MM.1S (cell line): ENCODE data around the gene NR1I2.

ENCODE experiments used
- DNase-seq: peaks from one replicate; pipeline ENCODE4 v3.0.0-alpha.2; 2015
- H2AFZ ChIP-seq: fragments of 300-600 bp; sonication (generic); 2 replicates; pipeline ENCODE4 v1.6.0; 2016; ENCODE audit warnings: antibody characterized with exemption, low read length
- H3F3A ChIP-seq: fragments of 300-600 bp; sonication (generic); 2 replicates; pipeline ENCODE4 v1.6.1; 2016; ENCODE audit warnings: mild to moderate bottlenecking, antibody characterized with exemption, low read length, moderate library complexity, mixed read lengths; ENCODE audit not compliant: insufficient read depth
- H3K27ac ChIP-seq: fragments of 300-600 bp; sonication (generic); 2 replicates; pipeline ENCODE4 v1.5.1; 2016; ENCODE audit warnings: mild to moderate bottlenecking, low read length
- H3K27me3 ChIP-seq: fragments of 300-600 bp; sonication (generic); replicated peaks from 2 replicates; pipeline ENCODE4 v1.6.0; 2016; ENCODE audit warnings: low read length; ENCODE audit not compliant: insufficient read depth
- H3K36me3 ChIP-seq: fragments of 300-600 bp; sonication (generic); replicated peaks from 2 replicates; pipeline ENCODE4 v1.6.1; 2016; ENCODE audit warnings: mild to moderate bottlenecking, low read length, mixed read lengths; ENCODE audit not compliant: insufficient read depth
- H3K4me1 ChIP-seq: fragments of 300-600 bp; sonication (generic); 2 replicates; pipeline ENCODE4 v1.6.1; 2016; ENCODE audit warnings: low read length, mixed read lengths
- H3K4me2 ChIP-seq: fragments of 300-600 bp; sonication (generic); 2 replicates; pipeline ENCODE4 v1.6.0; 2016; ENCODE audit warnings: low read depth, low read length
- H3K4me3 ChIP-seq: fragments of 300-600 bp; sonication (generic); 2 replicates; pipeline ENCODE4 v1.5.1; 2016; ENCODE audit warnings: low read length, mixed read lengths
- H3K79me2 ChIP-seq: fragments of 300-600 bp; sonication (generic); 2 replicates; pipeline ENCODE4 v1.6.1; 2016; ENCODE audit warnings: mixed run types, low read length, mixed read lengths
- H3K9ac ChIP-seq: fragments of 300-600 bp; sonication (generic); 2 replicates; pipeline ENCODE4 v1.6.1; 2016; ENCODE audit warnings: low read length, mixed read lengths
- H3K9me2 ChIP-seq: fragments of 300-600 bp; sonication (generic); replicated peaks from 2 replicates; pipeline ENCODE4 v1.6.1; 2016; ENCODE audit warnings: mild to moderate bottlenecking, low read length, mixed read lengths; ENCODE audit not compliant: insufficient read depth
- H3K9me3 ChIP-seq: fragments of 300-600 bp; sonication (generic); replicated peaks from 2 replicates; pipeline ENCODE4 v1.6.1; 2016; ENCODE audit warnings: mild to moderate bottlenecking, low read length, mixed read lengths; ENCODE audit not compliant: insufficient read depth
- H4K20me1 ChIP-seq: fragments of 300-600 bp; sonication (generic); 2 replicates; pipeline ENCODE4 v1.6.1; 2016; ENCODE audit warnings: mild to moderate bottlenecking, low read length, moderate library complexity, mixed read lengths; ENCODE audit not compliant: insufficient read depth
- CTCF ChIP-seq: fragments of 300-600 bp; sonication (generic); IDR thresholded peaks from 2 replicates; pipeline ENCODE4 v1.5.1; 2016; ENCODE audit warnings: antibody characterized with exemption, low read length, mixed read lengths
- EZH2 ChIP-seq: fragments of 300-600 bp; sonication (generic); optimal IDR thresholded peaks from 2 replicates; pipeline ENCODE3; 2017; ENCODE audit warnings: low read depth, mild to moderate bottlenecking, antibody characterized with exemption, low read length, mixed read lengths
- EZH2phosphoT487 ChIP-seq: fragments of 300-600 bp; sonication (generic); IDR thresholded peaks from 2 replicates; pipeline ENCODE4 v1.6.1; 2018; ENCODE audit warnings: antibody characterized with exemption, low read length

Gene NR1I2

GRCh38 chr3:119834754-119835370, 53.0 kb downstream of the NR1I2 start:
- no peaks in the 10 kb centered on the region for H4K20me1 ChIP-seq
- no peaks in the 10 kb centered on the region for H3K9me3 ChIP-seq
- no peak overlapping the region for H3K4me2 ChIP-seq
- no peaks in the 10 kb centered on the region for H3K79me2 ChIP-seq
- no peak for TF ChIP-seq EZH2
- TF ChIP-seq CTCF, result no peak
- TF ChIP-seq EZH2phosphoT487, result no peak
- H3F3A ChIP-seq, result no peaks in the 10 kb centered on the region
- no peak overlapping the region for H3K27ac ChIP-seq
- H3K9ac ChIP-seq, result no peak overlapping the region
- no peaks in the 10 kb centered on the region for H3K36me3 ChIP-seq
- no peak overlapping the region for H3K4me3 ChIP-seq
- no peaks in the 10 kb centered on the region for H3K9me2 ChIP-seq
- no peaks in the 10 kb centered on the region for H3K27me3 ChIP-seq
- no peak for DNase-seq
- no peak overlapping the region for H2AFZ ChIP-seq
- no peaks in the 10 kb centered on the region for H3K4me1 ChIP-seq

- H3K36me3 ChIP-seq, result no peaks in the 10 kb centered on the region
Measured at GRCh38 chr3:119835556-119835955, 53.7 kb downstream of the NR1I2 start.

GRCh38 chr3:119841808-119842471, 60.0 kb downstream of the NR1I2 start:
- H3K36me3 ChIP-seq, result no peaks in the 10 kb centered on the region
- H3K79me2 ChIP-seq, result no peaks in the 10 kb centered on the region
- DNase-seq, result no peak
- no peaks in the 10 kb centered on the region for H3K27me3 ChIP-seq
- H2AFZ ChIP-seq, result no peak overlapping the region
- no peaks in the 10 kb centered on the region for H3K4me1 ChIP-seq
- H3K27ac ChIP-seq, result no peak overlapping the region
- no peaks in the 10 kb centered on the region for H3K9me2 ChIP-seq
- no peak overlapping the region for H3K4me3 ChIP-seq
- H3K9ac ChIP-seq, result no peak overlapping the region
- no peaks in the 10 kb centered on the region for H3K9me3 ChIP-seq
- no peaks in the 10 kb centered on the region; the same call in 1 of the 2 replicates for H3F3A ChIP-seq
- H3K4me2 ChIP-seq, result no peak overlapping the region
- TF ChIP-seq EZH2 (no peak), EZH2phosphoT487 (no peak), CTCF (no peak)
- no peaks in the 10 kb centered on the region for H4K20me1 ChIP-seq

More at GRCh38 chr3:119835556-119835955, 53.7 kb downstream of the NR1I2 start:
- DNase-seq, result no peak
- TF ChIP-seq EZH2phosphoT487 (no peak), CTCF (no peak), EZH2 (no peak)
- Histone ChIP-seq H3K9me3 (no peaks in the 10 kb centered on the region), H3K4me2 (no peak overlapping the region), H3K79me2 (no peaks in the 10 kb centered on the region), H3K4me3 (no peak overlapping the region), H3F3A (no peaks in the 10 kb centered on the region; the same call in 1 of the 2 replicates), H3K9me2 (no peaks in the 10 kb centered on the region), H4K20me1 (no peaks in the 10 kb centered on the region), H3K27ac (no peak overlapping the region), H2AFZ (no peak overlapping the region), H3K27me3 (no peaks in the 10 kb centered on the region), H3K9ac (no peak overlapping the region), H3K4me1 (no peaks in the 10 kb centered on the region)
